Left lobe of liver (tissue), 2 donors: Measurements from ENCODE around the gene FOXB2. TPM values are rescaled to one million over a fixed set of nuclear protein-coding genes. Genes with fewer than 3 reads are reported as not detected.
"Not testable (repeated sequence)": the region's sequence is repeated elsewhere in the genome, so short reads cannot be mapped to it uniquely, and the experiment has no call there.

ENCODE experiments used
- ATAC-seq: fragments of 200-7000 bp; cut with Tn5 transposase; one replicate; pipeline ENCODE4 v1.9.1; 2020; ENCODE audit warnings: mild to moderate bottlenecking, moderate library complexity
- DNase-seq: peaks from one replicate; pipeline ENCODE4 v3.0.0-alpha.2; 2020; ENCODE audit warnings: low spot score
- total RNA-seq: library from RNA; stranded (reverse); gene quantifications from one replicate; pipeline ENCODE4 v1.2.1, GENCODE V29; 2021
- donor health status: DM: no; HTN: no; CAD: no; lungs with moderate emphysema.
- donor health status: DM: no; HTN: yes; CAD: no.

Gene FOXB2
- total RNA-seq, 1 donor from 2014 or later, result not detected

DNA sequence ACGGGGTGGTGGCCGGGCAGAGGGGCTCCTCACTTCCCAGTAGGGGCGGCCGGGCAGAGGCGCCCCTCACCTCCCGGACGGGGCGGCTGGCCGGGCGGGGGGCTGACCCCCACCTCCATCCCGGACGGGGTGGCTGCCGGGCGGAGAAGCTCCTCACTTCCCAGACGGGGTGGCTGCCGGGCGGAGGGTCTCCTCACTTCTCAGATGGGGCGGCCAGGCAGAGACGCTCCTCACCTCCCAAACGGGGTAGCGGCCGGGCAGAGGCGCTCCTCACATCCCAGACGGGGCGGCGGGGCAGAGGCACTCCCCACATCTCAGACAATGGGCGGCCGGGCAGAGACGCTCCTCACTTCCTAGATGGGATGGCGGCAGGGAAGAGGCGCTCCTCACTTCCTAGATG lies 41.2 kb downstream of the FOXB2 start:
- DNase-seq, ATAC-seq: not testable (repeated sequence)

DNA sequence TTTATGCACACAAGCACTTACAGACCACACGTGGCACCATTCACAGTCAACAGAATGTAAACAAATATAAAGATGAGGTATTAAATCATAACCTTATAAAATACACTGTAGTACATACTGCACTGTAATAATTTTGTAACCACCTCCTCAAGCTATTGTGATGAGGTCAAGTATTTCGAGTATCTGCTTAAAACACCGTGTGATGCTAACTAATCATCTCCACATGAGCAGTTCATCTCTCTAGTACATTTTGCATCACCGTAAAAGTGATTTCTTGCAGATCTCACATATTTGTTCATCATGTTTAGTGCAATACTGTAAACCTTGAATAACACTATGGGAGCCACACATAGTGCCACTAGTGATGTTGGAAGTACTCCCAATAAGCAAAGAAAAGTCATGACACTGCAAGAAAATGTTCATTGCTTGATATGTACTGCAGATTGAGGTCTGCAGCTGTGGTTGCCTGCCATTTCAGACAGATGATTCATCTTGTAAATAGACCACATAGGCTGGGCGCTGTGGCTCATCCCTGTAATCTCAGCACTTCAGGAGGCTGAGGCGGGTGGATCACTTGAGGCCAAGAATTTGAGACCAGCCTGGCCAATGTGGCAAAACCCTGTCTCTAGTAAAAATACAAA lies 44.3 kb downstream of the FOXB2 start:
- DNase-seq (no peak), ATAC-seq (no peak)

DNA sequence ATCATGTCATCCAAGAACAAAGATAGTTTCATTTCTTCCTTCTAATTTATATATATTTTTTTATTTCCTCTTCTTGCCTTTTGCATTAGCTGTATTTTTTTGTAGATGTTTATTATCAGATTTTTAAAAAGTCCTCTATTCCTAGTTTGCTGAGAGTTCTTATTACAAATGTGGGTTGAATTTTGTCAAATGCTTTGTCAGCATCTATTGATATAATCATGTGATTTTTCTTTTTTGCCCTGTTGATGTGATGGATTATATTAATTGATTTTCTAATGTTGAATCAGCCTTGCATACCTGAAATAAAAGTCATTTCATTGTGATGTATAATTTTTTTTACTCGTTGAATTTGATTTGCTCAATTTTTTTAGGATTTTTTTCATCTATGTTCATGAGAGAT lies 46.9 kb downstream of the FOXB2 start:
- DNase-seq, result no peak

More for the DNA sequence above, 46.9 kb downstream of the FOXB2 start:
- ATAC-seq, result no peak

Other genes with a start within 250 kb of the FOXB2 start
- 0.78 TPM for gene PRUNE2, start 113.5 kb upstream of the FOXB2 start, total RNA-seq
- gene VPS13A, start 157.9 kb downstream of the FOXB2 start, total RNA-seq, result 13.9 TPM